HEK293 (cell line): ENCODE data around the gene MCIDAS.

Experiments used
- CTCF ChIA-PET: fragments of 350-600 bp; formaldehyde crosslinking; extraction: SDS; loops from one replicate; lab custom pipeline; 2021; ENCODE audit warnings: antibody characterized with exemption; lab: Yijun Ruan, JAX
- POLR2A ChIA-PET: fragments of 300-600 bp; formaldehyde crosslinking; extraction: SDS; loops from one replicate; lab custom pipeline; 2020; ENCODE audit warnings: antibody characterized with exemption, inconsistent platforms; lab: Yijun Ruan, JAX
- H3K27ac ChIP-seq: fragments of 200-500 bp; sonication (Bioruptor generic); 2 replicates; pipeline ENCODE4 v1.5.1; 2014; ENCODE audit warnings: low read depth, low read length, control low read depth, inconsistent platforms; ENCODE audit errors: extremely low read depth
- H3K36me3 ChIP-seq, 2 experiments: fragments of 200-500 bp in 1 of 2; sonication (Bioruptor generic) in 1 of 2; 1 replicate in 1 of 2; 2 replicates in 1 of 2; pipeline ENCODE4 v1.5.1; 2014 to 2017; ENCODE audit warnings: inconsistent platforms in 2 of 2, low read length in 2 of 2; ENCODE audit not compliant: control insufficient read depth in 2 of 2, insufficient read depth in 1 of 2
- H3K4me1 ChIP-seq: fragments of 200-500 bp; sonication (Bioruptor generic); 2 replicates; pipeline ENCODE4 v1.5.1; 2014; ENCODE audit warnings: mild to moderate bottlenecking, low read length, inconsistent platforms; ENCODE audit not compliant: control insufficient read depth, insufficient read depth
- H3K4me3 ChIP-seq: 2 replicates; pipeline ENCODE4 v1.5.1; 2011; ENCODE audit warnings: low read depth, mild to moderate bottlenecking, control low read depth, low read length, moderate library complexity
- H3K9me3 ChIP-seq: fragments of 200-500 bp; sonication (Bioruptor generic); 2 replicates; pipeline ENCODE4 v1.5.1; 2014; ENCODE audit warnings: low read depth, low read length, inconsistent platforms; ENCODE audit not compliant: control insufficient read depth, insufficient read depth
- BCL11A ChIP-seq: fragments of 450-650 bp; formaldehyde crosslinking; IDR thresholded peaks from 2 replicates; pipeline ENCODE4 v1.5.1; 2016; ENCODE audit warnings: low read depth, missing biosample characterization, missing genetic modification characterization
- HOXC10 ChIP-seq: sonication (generic); formaldehyde crosslinking; IDR thresholded peaks from 2 replicates; pipeline ENCODE4 v1.8.1; 2023; ENCODE audit warnings: mild to moderate bottlenecking, missing genetic modification reagents
- OVOL3 ChIP-seq: fragments of 450-650 bp; formaldehyde crosslinking; IDR thresholded peaks from 2 replicates; pipeline ENCODE4 v1.5.1; 2016; ENCODE audit warnings: missing biosample characterization, missing genetic modification characterization
- ZNF23 ChIP-seq: fragments of 450-650 bp; formaldehyde crosslinking; IDR thresholded peaks from 2 replicates; pipeline ENCODE4 v1.5.1; 2016; ENCODE audit warnings: missing biosample characterization, missing genetic modification characterization, borderline replicate concordance
- ZNF24 ChIP-seq: fragments of 450-650 bp; formaldehyde crosslinking; IDR thresholded peaks from 2 replicates; pipeline ENCODE4 v1.5.1; 2016; ENCODE audit warnings: missing biosample characterization, missing genetic modification characterization
- ZNF350 ChIP-seq: fragments of 450-650 bp; formaldehyde crosslinking; IDR thresholded peaks from 2 replicates; pipeline ENCODE4 v1.5.0; 2017; ENCODE audit warnings: missing biosample characterization, mild to moderate bottlenecking, missing genetic modification characterization
- ZNF391 ChIP-seq: fragments of 450-650 bp; formaldehyde crosslinking; IDR thresholded peaks from 2 replicates; pipeline ENCODE4 v1.5.1; 2016; ENCODE audit warnings: low read depth, missing biosample characterization, missing genetic modification characterization, borderline replicate concordance
- ZNF544 ChIP-seq: fragments of 450-650 bp; formaldehyde crosslinking; IDR thresholded peaks from 2 replicates; pipeline ENCODE4 v1.5.0; 2017; ENCODE audit warnings: missing biosample characterization, missing genetic modification characterization
- ZNF629 ChIP-seq: fragments of 450-650 bp; formaldehyde crosslinking; IDR thresholded peaks from 2 replicates; pipeline ENCODE4 v1.5.1; 2017; ENCODE audit warnings: missing biosample characterization, missing genetic modification characterization
- ZNF677 ChIP-seq: fragments of 450-650 bp; IDR thresholded peaks from 2 replicates; pipeline ENCODE4 v1.5.0; 2018; ENCODE audit warnings: missing biosample characterization, mild to moderate bottlenecking, missing genetic modification characterization, moderate library complexity
- ZNF776 ChIP-seq: fragments of 450-650 bp; formaldehyde crosslinking; IDR thresholded peaks from 2 replicates; pipeline ENCODE4 v1.5.0; 2017; ENCODE audit warnings: missing biosample characterization, missing genetic modification characterization, borderline replicate concordance
- ZNF791 ChIP-seq: fragments of 450-650 bp; formaldehyde crosslinking; IDR thresholded peaks from 2 replicates; pipeline ENCODE4 v1.5.1; 2016; ENCODE audit warnings: missing biosample characterization, missing genetic modification characterization
- ZNF830 ChIP-seq: fragments of 450-650 bp; IDR thresholded peaks from 2 replicates; pipeline ENCODE4 v1.5.0; 2018; ENCODE audit warnings: missing biosample characterization, missing genetic modification characterization, low read depth, mild to moderate bottlenecking, moderate library complexity
- TF ChIP-seq, protein P1 (sequence below): fragments of 450-650 bp; formaldehyde crosslinking; IDR thresholded peaks from 2 replicates; pipeline ENCODE4 v1.5.1; 2016; ENCODE audit warnings: missing biosample characterization, missing genetic modification characterization
- TF ChIP-seq, protein P2 (sequence below): fragments of 450-650 bp; formaldehyde crosslinking; IDR thresholded peaks from 2 replicates; pipeline ENCODE4 v1.5.1; 2016; ENCODE audit warnings: missing biosample characterization, missing genetic modification characterization
- TF ChIP-seq, protein P3 (sequence below): fragments of 450-650 bp; formaldehyde crosslinking; IDR thresholded peaks from 2 replicates; pipeline ENCODE4 v1.5.1; 2017; ENCODE audit warnings: missing biosample characterization, missing genetic modification characterization
- TF ChIP-seq, protein P4 (sequence below): fragments of 450-650 bp; formaldehyde crosslinking; IDR thresholded peaks from 2 replicates; pipeline ENCODE4; 2016; ENCODE audit warnings: missing biosample characterization, missing genetic modification characterization
- TF ChIP-seq, protein P5 (sequence below): fragments of 450-650 bp; formaldehyde crosslinking; IDR thresholded peaks from 2 replicates; pipeline ENCODE4 v1.5.1; 2017; ENCODE audit warnings: missing biosample characterization, missing genetic modification characterization
- TF ChIP-seq, protein P6 (sequence below): fragments of 450-650 bp; formaldehyde crosslinking; conservative IDR thresholded peaks from 2 replicates; pipeline ENCODE4 v1.5.1; 2016; ENCODE audit warnings: low read depth, missing biosample characterization, missing genetic modification characterization

MCIDAS gene

DNA sequence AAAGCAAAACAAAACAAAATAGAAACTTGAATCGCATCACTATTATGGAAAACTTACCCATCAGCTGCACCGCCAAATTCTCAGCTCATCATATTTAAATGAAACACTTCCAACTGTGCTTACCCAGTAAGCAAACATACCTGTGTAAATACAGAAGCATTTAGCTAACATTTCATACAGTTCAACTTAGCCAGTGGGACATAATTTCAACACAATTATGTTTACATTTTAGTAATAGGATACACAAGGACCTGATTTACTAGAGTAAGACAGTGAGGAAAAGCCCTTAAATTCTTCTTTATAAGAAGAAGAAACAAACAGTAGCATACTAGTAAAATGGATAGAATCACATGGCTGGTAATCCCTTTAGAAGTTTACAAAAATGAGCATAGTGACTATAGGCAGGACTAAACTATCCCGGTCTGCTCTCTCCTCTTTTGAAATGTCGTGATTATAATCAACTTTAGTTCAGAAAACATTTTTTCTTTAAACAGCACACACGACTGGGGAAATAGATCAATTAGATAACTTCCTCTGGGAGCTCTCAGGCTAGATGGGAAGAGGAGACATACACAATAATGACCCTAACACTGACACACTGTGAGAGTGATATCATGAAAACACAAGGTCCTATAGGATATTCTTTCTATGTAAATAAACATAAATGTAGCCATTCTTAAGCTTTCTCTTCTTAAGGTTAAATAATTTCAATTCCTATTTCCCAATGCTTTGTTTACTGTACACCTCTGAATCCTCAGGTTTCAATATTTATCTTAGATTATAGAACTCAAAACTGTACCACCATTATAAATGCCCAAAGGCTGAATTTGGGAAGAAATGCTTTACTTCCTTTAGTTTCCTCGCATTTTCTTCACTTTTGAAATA, 38.2 kb downstream of the MCIDAS start:
- H3K36me3 ChIP-seq = no peaks in the 10 kb centered on the region
- peaks cover 10% of the 10 kb centered on the region for H3K4me1 ChIP-seq
- no peak for TF ChIP-seq HOXC10 (CRISPR knock-in tag)
- no peak for TF ChIP-seq ZNF544 (tag by site-specific recombination)
- TF ChIP-seq, protein P1, sequence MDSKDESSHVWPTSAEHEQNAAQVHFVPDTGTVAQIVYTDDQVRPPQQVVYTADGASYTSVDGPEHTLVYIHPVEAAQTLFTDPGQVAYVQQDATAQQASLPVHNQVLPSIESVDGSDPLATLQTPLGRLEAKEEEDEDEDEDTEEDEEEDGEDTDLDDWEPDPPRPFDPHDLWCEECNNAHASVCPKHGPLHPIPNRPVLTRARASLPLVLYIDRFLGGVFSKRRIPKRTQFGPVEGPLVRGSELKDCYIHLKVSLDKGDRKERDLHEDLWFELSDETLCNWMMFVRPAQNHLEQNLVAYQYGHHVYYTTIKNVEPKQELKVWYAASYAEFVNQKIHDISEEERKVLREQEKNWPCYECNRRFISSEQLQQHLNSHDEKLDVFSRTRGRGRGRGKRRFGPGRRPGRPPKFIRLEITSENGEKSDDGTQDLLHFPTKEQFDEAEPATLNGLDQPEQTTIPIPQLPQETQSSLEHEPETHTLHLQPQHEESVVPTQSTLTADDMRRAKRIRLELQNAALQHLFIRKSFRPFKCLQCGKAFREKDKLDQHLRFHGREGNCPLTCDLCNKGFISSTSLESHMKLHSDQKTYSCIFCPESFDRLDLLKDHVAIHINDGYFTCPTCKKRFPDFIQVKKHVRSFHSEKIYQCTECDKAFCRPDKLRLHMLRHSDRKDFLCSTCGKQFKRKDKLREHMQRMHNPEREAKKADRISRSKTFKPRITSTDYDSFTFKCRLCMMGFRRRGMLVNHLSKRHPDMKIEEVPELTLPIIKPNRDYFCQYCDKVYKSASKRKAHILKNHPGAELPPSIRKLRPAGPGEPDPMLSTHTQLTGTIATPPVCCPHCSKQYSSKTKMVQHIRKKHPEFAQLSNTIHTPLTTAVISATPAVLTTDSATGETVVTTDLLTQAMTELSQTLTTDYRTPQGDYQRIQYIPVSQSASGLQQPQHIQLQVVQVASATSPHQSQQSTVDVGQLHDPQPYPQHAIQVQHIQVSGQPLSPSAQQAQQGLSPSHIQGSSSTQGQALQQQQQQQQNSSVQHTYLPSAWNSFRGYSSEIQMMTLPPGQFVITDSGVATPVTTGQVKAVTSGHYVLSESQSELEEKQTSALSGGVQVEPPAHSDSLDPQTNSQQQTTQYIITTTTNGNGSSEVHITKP = no peak
- TF ChIP-seq, protein P2, sequence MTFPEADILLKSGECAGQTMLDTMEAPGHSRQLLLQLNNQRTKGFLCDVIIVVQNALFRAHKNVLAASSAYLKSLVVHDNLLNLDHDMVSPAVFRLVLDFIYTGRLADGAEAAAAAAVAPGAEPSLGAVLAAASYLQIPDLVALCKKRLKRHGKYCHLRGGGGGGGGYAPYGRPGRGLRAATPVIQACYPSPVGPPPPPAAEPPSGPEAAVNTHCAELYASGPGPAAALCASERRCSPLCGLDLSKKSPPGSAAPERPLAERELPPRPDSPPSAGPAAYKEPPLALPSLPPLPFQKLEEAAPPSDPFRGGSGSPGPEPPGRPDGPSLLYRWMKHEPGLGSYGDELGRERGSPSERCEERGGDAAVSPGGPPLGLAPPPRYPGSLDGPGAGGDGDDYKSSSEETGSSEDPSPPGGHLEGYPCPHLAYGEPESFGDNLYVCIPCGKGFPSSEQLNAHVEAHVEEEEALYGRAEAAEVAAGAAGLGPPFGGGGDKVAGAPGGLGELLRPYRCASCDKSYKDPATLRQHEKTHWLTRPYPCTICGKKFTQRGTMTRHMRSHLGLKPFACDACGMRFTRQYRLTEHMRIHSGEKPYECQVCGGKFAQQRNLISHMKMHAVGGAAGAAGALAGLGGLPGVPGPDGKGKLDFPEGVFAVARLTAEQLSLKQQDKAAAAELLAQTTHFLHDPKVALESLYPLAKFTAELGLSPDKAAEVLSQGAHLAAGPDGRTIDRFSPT (tag by site-specific recombination) = peak; percentile 28; the same call in 1 of the 2 replicates
- peak; percentile 64; the same call in 1 of the 2 replicates for TF ChIP-seq OVOL3 (tag by site-specific recombination)
- TF ChIP-seq, protein P3, sequence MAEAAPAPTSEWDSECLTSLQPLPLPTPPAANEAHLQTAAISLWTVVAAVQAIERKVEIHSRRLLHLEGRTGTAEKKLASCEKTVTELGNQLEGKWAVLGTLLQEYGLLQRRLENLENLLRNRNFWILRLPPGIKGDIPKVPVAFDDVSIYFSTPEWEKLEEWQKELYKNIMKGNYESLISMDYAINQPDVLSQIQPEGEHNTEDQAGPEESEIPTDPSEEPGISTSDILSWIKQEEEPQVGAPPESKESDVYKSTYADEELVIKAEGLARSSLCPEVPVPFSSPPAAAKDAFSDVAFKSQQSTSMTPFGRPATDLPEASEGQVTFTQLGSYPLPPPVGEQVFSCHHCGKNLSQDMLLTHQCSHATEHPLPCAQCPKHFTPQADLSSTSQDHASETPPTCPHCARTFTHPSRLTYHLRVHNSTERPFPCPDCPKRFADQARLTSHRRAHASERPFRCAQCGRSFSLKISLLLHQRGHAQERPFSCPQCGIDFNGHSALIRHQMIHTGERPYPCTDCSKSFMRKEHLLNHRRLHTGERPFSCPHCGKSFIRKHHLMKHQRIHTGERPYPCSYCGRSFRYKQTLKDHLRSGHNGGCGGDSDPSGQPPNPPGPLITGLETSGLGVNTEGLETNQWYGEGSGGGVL (tag by site-specific recombination) = no peak
- TF ChIP-seq, protein P4, sequence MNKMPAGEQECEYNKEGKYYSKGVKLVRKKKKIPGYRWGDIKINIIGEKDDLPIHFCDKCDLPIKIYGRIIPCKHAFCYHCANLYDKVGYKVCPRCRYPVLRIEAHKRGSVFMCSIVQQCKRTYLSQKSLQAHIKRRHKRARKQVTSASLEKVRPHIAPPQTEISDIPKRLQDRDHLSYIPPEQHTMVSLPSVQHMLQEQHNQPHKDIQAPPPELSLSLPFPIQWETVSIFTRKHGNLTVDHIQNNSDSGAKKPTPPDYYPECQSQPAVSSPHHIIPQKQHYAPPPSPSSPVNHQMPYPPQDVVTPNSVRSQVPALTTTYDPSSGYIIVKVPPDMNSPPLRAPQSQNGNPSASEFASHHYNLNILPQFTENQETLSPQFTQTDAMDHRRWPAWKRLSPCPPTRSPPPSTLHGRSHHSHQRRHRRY = no peak
- peak; percentile 59; the same call in 1 of the 2 replicates for TF ChIP-seq BCL11A (tag by site-specific recombination)
- TF ChIP-seq ZNF830 (tag by site-specific recombination) = no peak
- TF ChIP-seq, protein P5, sequence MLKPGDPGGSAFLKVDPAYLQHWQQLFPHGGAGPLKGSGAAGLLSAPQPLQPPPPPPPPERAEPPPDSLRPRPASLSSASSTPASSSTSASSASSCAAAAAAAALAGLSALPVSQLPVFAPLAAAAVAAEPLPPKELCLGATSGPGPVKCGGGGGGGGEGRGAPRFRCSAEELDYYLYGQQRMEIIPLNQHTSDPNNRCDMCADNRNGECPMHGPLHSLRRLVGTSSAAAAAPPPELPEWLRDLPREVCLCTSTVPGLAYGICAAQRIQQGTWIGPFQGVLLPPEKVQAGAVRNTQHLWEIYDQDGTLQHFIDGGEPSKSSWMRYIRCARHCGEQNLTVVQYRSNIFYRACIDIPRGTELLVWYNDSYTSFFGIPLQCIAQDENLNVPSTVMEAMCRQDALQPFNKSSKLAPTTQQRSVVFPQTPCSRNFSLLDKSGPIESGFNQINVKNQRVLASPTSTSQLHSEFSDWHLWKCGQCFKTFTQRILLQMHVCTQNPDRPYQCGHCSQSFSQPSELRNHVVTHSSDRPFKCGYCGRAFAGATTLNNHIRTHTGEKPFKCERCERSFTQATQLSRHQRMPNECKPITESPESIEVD = peak; percentile 94
- 0 out of 2 replicates have a peak, but pooled peaks have one; percentile 9 for TF ChIP-seq ZNF629 (tag by site-specific recombination)
- no peak for TF ChIP-seq ZNF391 (tag by site-specific recombination)
- TF ChIP-seq ZNF350 (tag by site-specific recombination) = no peak
- no peak for TF ChIP-seq ZNF677 (tag by site-specific recombination)
- no peak for TF ChIP-seq ZNF776
- TF ChIP-seq ZNF24 (tag by site-specific recombination) = peak; percentile 44; the same call in 1 of the 2 replicates
- TF ChIP-seq ZNF791 (tag by site-specific recombination) = no peak
- TF ChIP-seq, protein P6, sequence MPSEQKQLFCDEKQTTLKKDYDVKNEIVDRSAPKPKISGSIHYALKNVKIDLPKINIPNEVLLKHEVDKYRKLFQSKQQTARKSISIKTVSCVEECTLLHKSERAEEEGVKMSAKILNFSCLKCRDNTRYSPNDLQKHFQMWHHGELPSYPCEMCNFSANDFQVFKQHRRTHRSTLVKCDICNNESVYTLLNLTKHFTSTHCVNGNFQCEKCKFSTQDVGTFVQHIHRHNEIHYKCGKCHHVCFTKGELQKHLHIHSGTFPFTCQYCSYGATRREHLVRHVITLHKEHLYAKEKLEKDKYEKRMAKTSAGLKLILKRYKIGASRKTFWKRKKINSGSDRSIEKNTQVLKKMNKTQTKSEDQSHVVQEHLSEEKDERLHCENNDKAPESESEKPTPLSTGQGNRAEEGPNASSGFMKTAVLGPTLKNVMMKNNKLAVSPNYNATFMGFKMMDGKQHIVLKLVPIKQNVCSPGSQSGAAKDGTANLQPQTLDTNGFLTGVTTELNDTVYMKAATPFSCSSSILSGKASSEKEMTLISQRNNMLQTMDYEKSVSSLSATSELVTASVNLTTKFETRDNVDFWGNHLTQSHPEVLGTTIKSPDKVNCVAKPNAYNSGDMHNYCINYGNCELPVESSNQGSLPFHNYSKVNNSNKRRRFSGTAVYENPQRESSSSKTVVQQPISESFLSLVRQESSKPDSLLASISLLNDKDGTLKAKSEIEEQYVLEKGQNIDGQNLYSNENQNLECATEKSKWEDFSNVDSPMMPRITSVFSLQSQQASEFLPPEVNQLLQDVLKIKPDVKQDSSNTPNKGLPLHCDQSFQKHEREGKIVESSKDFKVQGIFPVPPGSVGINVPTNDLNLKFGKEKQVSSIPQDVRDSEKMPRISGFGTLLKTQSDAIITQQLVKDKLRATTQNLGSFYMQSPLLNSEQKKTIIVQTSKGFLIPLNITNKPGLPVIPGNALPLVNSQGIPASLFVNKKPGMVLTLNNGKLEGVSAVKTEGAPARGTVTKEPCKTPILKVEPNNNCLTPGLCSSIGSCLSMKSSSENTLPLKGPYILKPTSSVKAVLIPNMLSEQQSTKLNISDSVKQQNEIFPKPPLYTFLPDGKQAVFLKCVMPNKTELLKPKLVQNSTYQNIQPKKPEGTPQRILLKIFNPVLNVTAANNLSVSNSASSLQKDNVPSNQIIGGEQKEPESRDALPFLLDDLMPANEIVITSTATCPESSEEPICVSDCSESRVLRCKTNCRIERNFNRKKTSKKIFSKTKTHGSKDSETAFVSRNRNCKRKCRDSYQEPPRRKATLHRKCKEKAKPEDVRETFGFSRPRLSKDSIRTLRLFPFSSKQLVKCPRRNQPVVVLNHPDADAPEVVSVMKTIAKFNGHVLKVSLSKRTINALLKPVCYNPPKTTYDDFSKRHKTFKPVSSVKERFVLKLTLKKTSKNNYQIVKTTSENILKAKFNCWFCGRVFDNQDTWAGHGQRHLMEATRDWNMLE (tag by site-specific recombination) = no peak
- no peak for TF ChIP-seq ZNF23 (tag by site-specific recombination)

More for the DNA sequence above, 38.2 kb downstream of the MCIDAS start:
- ChIA-PET CTCF (interaction anchor here (3.8 kb wide), 1 partner anchor 12 kb away, joined by 29 read pairs; no protein-coding TSS in a partner anchor), POLR2A (interaction anchor here (1.0 to 1.2 kb wide), 2 partner anchors 12 to 37 kb away, joined by 3 to 4 read pairs; no protein-coding TSS in a partner anchor)
- no peaks in the 10 kb centered on the region for H3K9me3 ChIP-seq
- H3K4me3 ChIP-seq = no peak overlapping the region
- H3K27ac ChIP-seq = no peak overlapping the region
